Measurements from ENCODE around the gene SLIT3.

DNA sequence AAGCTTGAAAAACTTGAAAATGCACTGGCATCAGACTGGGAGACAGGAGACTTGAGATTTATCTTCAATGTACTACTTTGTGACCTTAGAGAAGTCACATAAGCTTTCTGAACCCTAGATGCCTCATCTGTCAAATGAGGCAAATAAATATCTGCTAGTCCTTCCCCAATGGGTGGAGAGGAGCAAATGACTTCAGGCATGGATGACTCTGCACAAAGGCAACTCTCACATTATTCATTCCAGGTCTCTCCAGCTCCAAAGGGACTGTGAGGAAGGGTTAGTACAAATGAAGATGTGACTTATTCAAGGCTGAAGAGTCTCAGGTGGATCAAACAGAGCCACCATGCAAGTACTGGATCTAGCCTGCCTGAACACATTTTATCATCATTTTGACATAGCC, 228.7 kb downstream of the SLIT3 start:
- TF ChIP-seq POLR2A (IDR thresholded peaks at IDR 0.05; ENCODE audit: low read length): no peak
- no peak for TF ChIP-seq GATA1 (IDR thresholded peaks at IDR 0.05; ENCODE audit: low read depth, low read length)

All from erythroblast (primary cell).